ENCODE data around the gene TOR4A.

The TOR4A gene

GRCh38 chr9:137293482-137294090, 16.1 kb downstream of the TOR4A start:
- Histone ChIP-seq H3K4me1 (ENCODE audit: insufficient read depth, low read length) (no peaks in the 10 kb centered on the region), H3K4me3 (ENCODE audit: low read depth in 1 of 2, low read length in 2 of 2) (no peak overlapping the region), H3K79me2 (ENCODE audit: insufficient read depth, low read length) (no peaks in the 10 kb centered on the region), H3K36me3 (ENCODE audit: insufficient read depth, low read length) (no peaks in the 10 kb centered on the region), H2AFZ (ENCODE audit: low read depth, low read length) (no peak overlapping the region), H3K27ac (ENCODE audit: low read length) (no peak overlapping the region), H3K9me3 (ENCODE audit: insufficient read depth, low read length, severe bottlenecking) (no peaks in the 10 kb centered on the region), H4K20me1 (ENCODE audit: insufficient read depth, low read length) (no peaks in the 10 kb centered on the region), H3K4me2 (ENCODE audit: insufficient read depth, low read length) (no peak overlapping the region), H3K9ac (ENCODE audit: low read depth, low read length) (no peak overlapping the region), H3K27me3 (ENCODE audit: insufficient read depth, low read length, poor library complexity) (no peaks in the 10 kb centered on the region)
- no peak for ATAC-seq (ENCODE audit: insufficient read depth, low read depth)
- DNase-seq, result no peak
- TF ChIP-seq EZH2 (IDR thresholded peaks at IDR 0.05; ENCODE audit: borderline replicate concordance, low read depth, low read length, severe bottlenecking), result no peak
- TF ChIP-seq, protein P1, sequence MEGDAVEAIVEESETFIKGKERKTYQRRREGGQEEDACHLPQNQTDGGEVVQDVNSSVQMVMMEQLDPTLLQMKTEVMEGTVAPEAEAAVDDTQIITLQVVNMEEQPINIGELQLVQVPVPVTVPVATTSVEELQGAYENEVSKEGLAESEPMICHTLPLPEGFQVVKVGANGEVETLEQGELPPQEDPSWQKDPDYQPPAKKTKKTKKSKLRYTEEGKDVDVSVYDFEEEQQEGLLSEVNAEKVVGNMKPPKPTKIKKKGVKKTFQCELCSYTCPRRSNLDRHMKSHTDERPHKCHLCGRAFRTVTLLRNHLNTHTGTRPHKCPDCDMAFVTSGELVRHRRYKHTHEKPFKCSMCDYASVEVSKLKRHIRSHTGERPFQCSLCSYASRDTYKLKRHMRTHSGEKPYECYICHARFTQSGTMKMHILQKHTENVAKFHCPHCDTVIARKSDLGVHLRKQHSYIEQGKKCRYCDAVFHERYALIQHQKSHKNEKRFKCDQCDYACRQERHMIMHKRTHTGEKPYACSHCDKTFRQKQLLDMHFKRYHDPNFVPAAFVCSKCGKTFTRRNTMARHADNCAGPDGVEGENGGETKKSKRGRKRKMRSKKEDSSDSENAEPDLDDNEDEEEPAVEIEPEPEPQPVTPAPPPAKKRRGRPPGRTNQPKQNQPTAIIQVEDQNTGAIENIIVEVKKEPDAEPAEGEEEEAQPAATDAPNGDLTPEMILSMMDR (IDR thresholded peaks at IDR 0.05; ENCODE audit: borderline replicate concordance, extremely low read depth, low read length, poor library complexity, severe bottlenecking), result no peak

GRCh38 chr9:137294091-137294680, 16.7 kb downstream of the TOR4A start:
- no peaks in the 10 kb centered on the region for H3K36me3 ChIP-seq (ENCODE audit: insufficient read depth, low read length)
- no peaks in the 10 kb centered on the region for H3K27me3 ChIP-seq (ENCODE audit: insufficient read depth, low read length, poor library complexity)
- H3K79me2 ChIP-seq (ENCODE audit: insufficient read depth, low read length), result no peaks in the 10 kb centered on the region
- no peak overlapping the region for H2AFZ ChIP-seq (ENCODE audit: low read depth, low read length)
- H3K4me3 ChIP-seq (ENCODE audit: low read depth in 1 of 2, low read length in 2 of 2), result no peak overlapping the region
- no peaks in the 10 kb centered on the region for H3K4me1 ChIP-seq (ENCODE audit: insufficient read depth, low read length)
- TF ChIP-seq EZH2 (IDR thresholded peaks at IDR 0.05; ENCODE audit: borderline replicate concordance, low read depth, low read length, severe bottlenecking), result no peak
- TF ChIP-seq, protein P1 (IDR thresholded peaks at IDR 0.05; ENCODE audit: borderline replicate concordance, extremely low read depth, low read length, poor library complexity, severe bottlenecking), result no peak
- DNase-seq (no peak), ATAC-seq (ENCODE audit: insufficient read depth, low read depth) (0 out of 3 replicates have a peak, but pooled peaks have one; percentile 44)
- no peaks in the 10 kb centered on the region for H3K9me3 ChIP-seq (ENCODE audit: insufficient read depth, low read length, severe bottlenecking)
- H3K27ac ChIP-seq (ENCODE audit: low read length), result no peak overlapping the region
- no peak overlapping the region for H3K9ac ChIP-seq (ENCODE audit: low read depth, low read length)
- no peak overlapping the region for H3K4me2 ChIP-seq (ENCODE audit: insufficient read depth, low read length)
- H4K20me1 ChIP-seq (ENCODE audit: insufficient read depth, low read length), result no peaks in the 10 kb centered on the region

GRCh38 chr9:137294681-137295237, 17.2 kb downstream of the TOR4A start:
- no peak overlapping the region for H2AFZ ChIP-seq (ENCODE audit: low read depth, low read length)

More at GRCh38 chr9:137294681-137295237, 17.2 kb downstream of the TOR4A start:
- ATAC-seq (ENCODE audit: insufficient read depth, low read depth) (no peak), DNase-seq (no peak)
- Histone ChIP-seq H3K79me2 (ENCODE audit: insufficient read depth, low read length) (no peaks in the 10 kb centered on the region), H3K9ac (ENCODE audit: low read depth, low read length) (no peak overlapping the region), H3K36me3 (ENCODE audit: insufficient read depth, low read length) (no peaks in the 10 kb centered on the region), H3K4me1 (ENCODE audit: insufficient read depth, low read length) (no peaks in the 10 kb centered on the region), H3K4me2 (ENCODE audit: insufficient read depth, low read length) (no peak overlapping the region), H3K9me3 (ENCODE audit: insufficient read depth, low read length, severe bottlenecking) (no peaks in the 10 kb centered on the region), H3K27ac (ENCODE audit: low read length) (no peak overlapping the region), H4K20me1 (ENCODE audit: insufficient read depth, low read length) (no peaks in the 10 kb centered on the region), H3K4me3 (ENCODE audit: low read depth in 1 of 2, low read length in 2 of 2) (no peak overlapping the region), H3K27me3 (ENCODE audit: insufficient read depth, low read length, poor library complexity) (no peaks in the 10 kb centered on the region)
- TF ChIP-seq, protein P1 (IDR thresholded peaks at IDR 0.05; ENCODE audit: borderline replicate concordance, extremely low read depth, low read length, poor library complexity, severe bottlenecking), result peak; percentile 19
- no peak for TF ChIP-seq EZH2 (IDR thresholded peaks at IDR 0.05; ENCODE audit: borderline replicate concordance, low read depth, low read length, severe bottlenecking)
